Ectodermal cell (in vitro differentiated cells): ENCODE results near the gene CPLX1.

ENCODE experiments used
- H3K27ac ChIP-seq: 2 replicates; pipeline ENCODE4 v1.7.0; 2013; ENCODE audit warnings: mild to moderate bottlenecking, low read depth, low read length; ENCODE audit not compliant: insufficient read depth, poor library complexity, severe bottlenecking
- H3K27me3 ChIP-seq: 2 replicates; pipeline ENCODE4 v1.7.0; 2013; ENCODE audit warnings: mild to moderate bottlenecking, low read length; ENCODE audit not compliant: insufficient read depth, control insufficient read depth, poor library complexity, severe bottlenecking
- H3K36me3 ChIP-seq: one replicate; pipeline ENCODE4 v1.7.0; 2013; ENCODE audit warnings: low read length; ENCODE audit not compliant: control insufficient read depth, insufficient read depth
- H3K4me1 ChIP-seq: one replicate; pipeline ENCODE4 v1.7.0; 2013; ENCODE audit warnings: low read length; ENCODE audit not compliant: control insufficient read depth, insufficient read depth
- H3K4me3 ChIP-seq: 2 replicates; pipeline ENCODE4 v1.7.0; 2013; ENCODE audit warnings: low read depth, low read length, control low read depth; ENCODE audit not compliant: insufficient read depth
- H3K9me3 ChIP-seq: 2 replicates; pipeline ENCODE4 v1.7.0; 2013; ENCODE audit warnings: mild to moderate bottlenecking, low read length, moderate library complexity; ENCODE audit not compliant: control insufficient read depth
- WGBS, 2 experiments: methylation state at CpG; one replicate each; pipeline ENCODE4 v1.1.7; 2013; ENCODE audit warnings: missing lambda C conversion rate in 2 of 2; 5-methylcytosine and 5-hydroxymethylcytosine counted together

Gene CPLX1

GRCh38 chr4:856225-856901 lies 30.4 kb upstream of the CPLX1 start:
- Histone ChIP-seq H3K27me3 (no peaks in the 10 kb centered on the region), H3K4me3 (no peak overlapping the region), H3K9me3 (no peaks in the 10 kb centered on the region), H3K27ac (no peak overlapping the region), H3K4me1 (no peaks in the 10 kb centered on the region), H3K36me3 (no peaks in the 10 kb centered on the region)
- WGBS, 2 experiments, result 96% methylated on average over 3 of the region's 3 CpGs

DNA sequence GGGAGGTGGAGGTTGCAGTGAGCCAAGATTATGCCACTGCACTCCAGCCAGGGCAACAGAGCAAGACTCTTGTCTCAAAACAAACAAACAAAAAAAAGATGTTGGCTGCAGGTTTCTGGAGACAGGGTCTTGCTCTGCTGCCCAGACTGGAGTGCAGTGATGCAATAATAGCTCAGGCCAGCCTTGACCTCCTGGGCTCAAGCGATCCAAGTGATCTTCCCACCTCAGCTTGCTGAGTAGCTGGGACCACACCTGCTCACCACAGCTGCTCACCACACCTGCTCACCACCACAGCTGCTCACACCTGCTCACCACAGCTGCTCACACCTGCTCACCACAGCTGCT lies 29.9 kb upstream of the CPLX1 start:
- no peak overlapping the region for H3K27ac ChIP-seq
- no peaks in the 10 kb centered on the region for H3K4me1 ChIP-seq
- no peaks in the 10 kb centered on the region for H3K36me3 ChIP-seq
- H3K9me3 ChIP-seq, result no peaks in the 10 kb centered on the region
- H3K4me3 ChIP-seq, result no peak overlapping the region
- no peaks in the 10 kb centered on the region for H3K27me3 ChIP-seq
- 35 to 56% methylated on average over 1 of the region's 1 CpG for WGBS, 2 experiments

DNA sequence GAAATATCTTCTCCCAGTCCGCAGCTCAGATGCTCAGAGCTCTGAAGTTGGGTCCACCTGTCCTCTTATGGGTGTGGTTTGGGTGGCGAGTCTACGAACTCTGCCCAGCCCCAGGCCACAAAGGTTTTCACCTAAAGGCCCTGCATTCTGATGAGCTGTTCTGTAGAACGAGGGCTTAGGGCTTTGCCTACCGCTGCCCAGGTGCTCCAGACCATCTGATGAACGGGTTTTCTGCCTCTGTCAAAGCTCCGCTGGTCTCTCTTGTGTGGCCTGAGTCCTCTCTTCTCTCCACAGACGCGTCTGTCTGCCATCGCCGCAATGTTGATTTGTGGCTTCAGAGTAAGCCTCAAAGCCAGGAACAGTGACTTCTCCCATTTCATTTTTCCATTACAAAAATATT lies 28.4 kb upstream of the CPLX1 start:
- Histone ChIP-seq H3K27ac (no peak overlapping the region), H3K4me1 (no peaks in the 10 kb centered on the region), H3K9me3 (no peaks in the 10 kb centered on the region), H3K36me3 (no peaks in the 10 kb centered on the region), H3K4me3 (no peak overlapping the region), H3K27me3 (no peaks in the 10 kb centered on the region)
- 93 to 95% methylated on average over 11 of the region's 11 CpGs for WGBS, 2 experiments

DNA sequence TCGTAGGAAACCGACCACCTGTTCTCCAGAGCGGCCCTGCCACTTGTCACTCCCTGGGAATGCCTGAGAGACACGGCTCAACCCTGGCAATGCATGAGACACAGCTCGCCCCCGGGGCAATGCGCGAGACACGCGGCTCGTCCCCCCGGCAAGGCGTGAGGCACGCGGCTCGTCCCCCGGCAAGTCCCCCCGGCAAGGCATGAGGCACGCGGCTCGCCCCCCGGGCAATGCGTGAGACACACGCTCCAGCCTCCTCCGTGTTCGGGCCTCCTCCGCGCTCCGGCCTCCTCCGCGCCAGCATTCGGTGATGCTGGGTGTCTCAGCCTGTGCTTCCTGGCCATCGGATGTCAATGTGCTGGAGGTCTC lies 27.5 kb upstream of the CPLX1 start:
- Histone ChIP-seq H3K27ac (no peak overlapping the region), H3K4me1 (no peaks in the 10 kb centered on the region), H3K36me3 (no peaks in the 10 kb centered on the region), H3K9me3 (no peaks in the 10 kb centered on the region), H3K27me3 (no peaks in the 10 kb centered on the region), H3K4me3 (no peak overlapping the region)
- 92 to 93% methylated on average over 33 of the region's 33 CpGs for WGBS, 2 experiments

DNA sequence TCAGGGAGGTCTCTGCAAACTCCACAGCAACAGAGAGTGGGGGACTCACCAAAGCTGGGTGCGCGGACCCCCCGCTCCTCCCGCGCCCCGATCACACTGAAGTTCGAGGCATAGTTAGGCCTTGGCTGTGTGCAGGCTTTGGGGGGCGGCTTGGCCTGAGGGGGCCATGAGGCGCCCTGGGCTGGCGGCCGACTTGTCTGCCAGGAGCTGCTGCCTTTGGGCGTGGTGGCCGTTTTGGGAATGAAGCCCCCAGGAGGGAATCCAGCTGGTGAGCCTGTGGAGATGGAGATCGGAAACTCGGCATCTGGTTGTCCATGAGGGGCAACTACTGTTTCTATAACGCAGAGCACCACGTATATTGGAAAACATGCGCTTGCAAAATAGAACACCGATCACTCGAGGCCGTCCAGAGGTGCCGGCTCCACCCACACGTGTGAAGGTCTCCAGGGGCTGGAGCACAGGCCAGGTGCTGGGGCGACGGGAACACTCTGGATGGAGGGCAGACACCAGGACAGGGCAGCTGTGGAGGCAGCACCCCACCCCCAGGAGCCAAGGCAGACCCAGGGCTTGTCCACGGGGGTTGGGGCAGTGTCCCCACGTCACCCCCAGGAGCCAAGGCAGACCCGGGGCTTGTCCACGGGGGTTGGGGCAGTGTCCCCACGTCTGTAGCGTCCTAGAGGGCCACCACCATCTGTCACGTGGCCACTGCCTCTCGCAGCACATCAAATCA lies 25.9 kb upstream of the CPLX1 start:
- Histone ChIP-seq H3K36me3 (no peaks in the 10 kb centered on the region), H3K27me3 (no peaks in the 10 kb centered on the region), H3K9me3 (no peaks in the 10 kb centered on the region), H3K4me3 (no peak overlapping the region), H3K4me1 (no peaks in the 10 kb centered on the region), H3K27ac (no peak overlapping the region)
- 94% methylated on average over 33 of the region's 33 CpGs for WGBS, 2 experiments

DNA sequence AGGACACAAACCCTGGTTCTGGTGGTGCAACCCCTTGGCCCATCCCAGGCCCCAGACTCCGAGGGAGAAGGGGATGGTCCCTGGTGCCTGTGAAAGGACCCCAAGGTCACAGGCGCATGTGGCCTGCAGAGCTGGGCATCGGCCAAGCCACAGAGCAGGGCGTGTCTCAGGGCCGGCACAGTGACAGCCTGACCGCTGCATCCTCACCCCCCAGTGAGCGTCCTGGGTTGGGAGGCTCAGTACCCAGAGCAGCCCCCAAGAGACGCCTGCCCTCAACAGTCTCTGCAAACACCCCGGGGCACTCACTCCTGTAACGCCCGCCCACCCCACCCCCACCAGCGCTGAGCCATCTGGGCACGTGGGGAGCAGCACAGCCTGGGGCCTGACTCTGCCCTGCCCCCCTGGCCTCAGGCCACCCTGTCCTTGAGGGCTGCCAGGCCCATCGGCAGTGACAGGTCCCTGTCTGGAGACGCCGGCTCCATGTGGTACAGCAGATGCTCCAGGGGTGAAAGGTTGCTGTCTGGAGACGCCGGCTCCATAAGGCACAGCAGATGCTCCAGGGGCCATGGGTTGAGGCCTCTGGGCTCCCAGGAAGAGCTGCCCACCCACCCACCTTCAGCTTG lies 24.5 kb upstream of the CPLX1 start:
- H3K4me3 ChIP-seq, result no peak overlapping the region
- no peaks in the 10 kb centered on the region for H3K9me3 ChIP-seq
- no peaks in the 10 kb centered on the region for H3K36me3 ChIP-seq
- no peak overlapping the region for H3K27ac ChIP-seq
- H3K27me3 ChIP-seq, result no peaks in the 10 kb centered on the region
- peaks cover 2% of the 10 kb centered on the region for H3K4me1 ChIP-seq
- WGBS, 2 experiments, result 95% methylated on average over 18 of the region's 18 CpGs

GRCh38 chr4:849478-850175 lies 23.7 kb upstream of the CPLX1 start:
- Histone ChIP-seq H3K27ac (no peak overlapping the region), H3K4me3 (no peak overlapping the region), H3K27me3 (no peaks in the 10 kb centered on the region), H3K4me1 (peaks cover 9% of the 10 kb centered on the region), H3K36me3 (no peaks in the 10 kb centered on the region), H3K9me3 (no peaks in the 10 kb centered on the region)
- 94 to 95% methylated on average over 50 of the region's 50 CpGs for WGBS, 2 experiments

DNA sequence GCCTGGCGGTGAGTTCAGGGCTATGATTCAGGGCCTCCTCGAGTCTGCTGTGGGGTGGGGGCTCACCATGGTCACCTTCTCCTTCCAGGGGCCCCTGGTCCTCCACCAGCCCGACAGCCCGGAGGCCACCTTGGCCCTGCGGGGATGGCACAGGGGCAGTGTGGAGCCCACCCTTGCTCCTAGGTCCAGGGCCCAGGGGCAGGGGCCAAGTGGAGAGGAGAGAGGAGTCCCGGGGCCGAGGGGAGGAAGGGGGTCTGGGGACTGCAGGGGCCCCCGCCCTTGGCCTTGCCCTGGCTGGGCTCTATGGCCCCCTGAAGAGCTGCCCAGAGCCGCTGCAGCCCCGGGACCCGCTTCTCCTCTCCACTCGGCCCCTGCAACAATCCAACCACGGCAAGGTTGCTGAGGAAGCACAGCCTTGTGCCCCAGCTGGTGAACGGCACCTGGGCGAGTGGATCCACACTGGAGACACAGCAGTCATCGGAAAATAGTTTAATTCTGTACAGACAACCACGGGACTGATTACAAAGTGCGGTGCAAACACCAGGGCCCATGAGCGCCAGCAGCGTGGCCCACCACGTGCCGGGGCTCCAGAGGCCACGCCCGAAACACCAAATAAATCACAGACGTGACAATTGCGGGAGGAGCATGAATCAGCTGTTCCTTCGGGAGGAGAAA lies 23.0 kb upstream of the CPLX1 start:
- WGBS, 2 experiments, result 94 to 95% methylated on average over 27 of the region's 27 CpGs
- no peak overlapping the region for H3K4me3 ChIP-seq
- H3K27me3 ChIP-seq, result no peaks in the 10 kb centered on the region
- H3K36me3 ChIP-seq, result no peaks in the 10 kb centered on the region
- peaks cover 9% of the 10 kb centered on the region for H3K4me1 ChIP-seq
- H3K27ac ChIP-seq, result no peak overlapping the region
- no peaks in the 10 kb centered on the region for H3K9me3 ChIP-seq

- no peaks in the 10 kb centered on the region for H3K27me3 ChIP-seq
- 91 to 93% methylated on average over 16 of the region's 16 CpGs for WGBS, 2 experiments
- peaks cover 9% of the 10 kb centered on the region for H3K4me1 ChIP-seq
- H3K4me3 ChIP-seq, result no peak overlapping the region
- no peaks in the 10 kb centered on the region for H3K9me3 ChIP-seq
- no peak overlapping the region for H3K27ac ChIP-seq
- no peaks in the 10 kb centered on the region for H3K36me3 ChIP-seq
These were observed 22.4 kb upstream of the CPLX1 start for GRCh38 chr4:848307-848691.

DNA sequence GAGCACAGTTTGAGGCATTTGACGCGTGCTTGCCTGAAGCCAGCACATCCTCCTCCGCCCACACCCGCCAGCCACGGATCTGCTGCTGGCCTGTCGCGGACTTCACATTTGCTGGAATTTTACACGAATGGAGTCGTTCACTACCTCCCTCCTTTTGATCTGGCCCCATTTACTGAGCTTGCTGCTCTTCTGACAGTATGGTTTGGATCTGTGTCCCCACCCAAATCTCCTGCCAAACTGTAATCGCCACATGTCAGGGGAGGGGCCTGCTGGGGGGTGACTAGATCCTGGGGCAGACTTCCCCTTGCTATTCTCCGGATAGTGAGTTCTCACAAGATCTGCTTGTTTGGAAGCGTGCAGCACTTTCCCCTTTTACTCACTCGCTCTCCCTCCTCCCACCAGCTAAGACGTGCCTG lies 19.9 kb upstream of the CPLX1 start:
- peaks cover 9% of the 10 kb centered on the region for H3K4me1 ChIP-seq
- H3K27me3 ChIP-seq, result no peaks in the 10 kb centered on the region
- WGBS, 2 experiments, result 84 to 86% methylated on average over 14 of the region's 14 CpGs
- H3K27ac ChIP-seq, result no peak overlapping the region
- no peak overlapping the region for H3K4me3 ChIP-seq
- H3K36me3 ChIP-seq, result no peaks in the 10 kb centered on the region
- H3K9me3 ChIP-seq, result no peaks in the 10 kb centered on the region
